Hematopoietic multipotent progenitor cell treated with erythropoietin and hydrocortisone succinate and interleukin-3 and kit ligand, for 4 days (in vitro differentiated cells): ENCODE data around the gene ZBTB24.

ENCODE experiments used
- DNase-seq: peaks from one replicate; pipeline ENCODE4 v3.0.0-alpha.2; 2015

The ZBTB24 gene

DNA sequence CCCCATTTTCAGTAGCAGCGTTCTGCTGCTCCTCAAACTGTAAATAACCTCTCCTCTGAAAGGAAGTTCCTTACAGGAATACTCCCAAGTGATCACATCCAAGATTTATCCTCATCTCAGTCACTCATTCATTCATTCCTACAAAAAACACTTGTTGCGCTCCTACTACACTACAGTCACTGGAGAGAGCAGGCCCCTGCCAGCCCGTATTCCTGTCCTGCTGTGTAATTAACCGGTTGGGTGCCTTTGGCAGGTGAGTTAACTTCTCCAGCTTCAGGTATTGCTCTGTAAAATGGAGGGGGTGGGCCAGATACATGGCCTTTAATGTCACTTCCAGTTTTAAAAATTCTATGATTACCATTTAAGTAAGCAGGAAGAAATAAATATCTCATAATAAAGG lies 15.0 kb upstream of the ZBTB24 start:
- DNase-seq = no peak

DNA sequence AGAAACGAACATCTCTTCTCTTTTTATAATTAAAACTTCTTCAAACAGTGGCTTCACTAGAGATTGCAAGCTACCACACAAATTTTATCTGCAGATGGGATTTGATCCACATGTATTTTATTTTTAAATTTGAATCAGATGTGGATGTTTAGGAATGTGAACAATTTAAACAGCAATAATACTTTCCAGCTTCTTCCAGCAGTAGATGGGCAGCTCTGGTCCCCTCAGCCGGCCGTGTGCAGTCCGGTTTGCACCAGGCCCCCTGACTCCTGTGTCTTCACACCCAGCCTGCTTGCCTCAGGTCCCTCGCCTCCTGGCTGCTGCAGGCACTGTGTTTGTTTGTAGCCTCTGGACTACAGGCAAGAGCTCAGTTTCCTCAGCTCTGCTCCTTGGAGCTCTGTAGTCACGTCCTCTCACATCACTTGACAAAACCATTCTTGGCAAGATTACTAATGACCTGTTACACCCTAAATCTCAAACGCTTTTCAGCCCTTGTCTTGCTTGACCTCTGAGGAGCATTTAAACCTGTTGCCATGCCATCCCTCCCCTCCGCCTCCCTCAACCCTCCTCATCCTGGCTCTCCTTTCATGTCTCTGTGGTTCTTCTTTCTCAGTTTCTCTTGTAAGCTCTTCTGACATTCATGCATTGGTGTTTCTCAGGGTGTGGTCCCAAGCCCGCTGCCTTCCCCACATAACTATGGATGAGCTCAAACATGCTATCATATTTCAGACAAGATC lies 13.2 kb upstream of the ZBTB24 start:
- no peak for DNase-seq

DNA sequence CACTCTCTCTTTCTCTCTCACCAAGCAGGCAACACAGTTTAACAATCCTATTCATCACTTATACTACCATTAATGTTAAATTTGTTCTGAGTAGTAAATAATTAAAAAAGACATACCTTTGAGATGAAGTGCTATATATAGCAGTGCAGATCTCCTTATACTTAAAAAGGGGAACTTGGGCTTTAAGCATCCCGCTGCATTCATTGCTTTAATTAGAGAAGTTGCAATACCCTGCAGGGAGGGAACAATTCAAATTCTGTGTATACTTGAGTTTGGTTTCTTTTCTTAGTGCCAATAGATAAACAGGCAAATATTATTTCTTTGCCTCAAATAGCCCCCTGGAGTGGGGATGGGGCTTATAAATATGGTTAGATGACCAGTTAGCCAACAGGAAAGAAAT lies 10.8 kb upstream of the ZBTB24 start:
- peak; percentile 79 for DNase-seq

DNA sequence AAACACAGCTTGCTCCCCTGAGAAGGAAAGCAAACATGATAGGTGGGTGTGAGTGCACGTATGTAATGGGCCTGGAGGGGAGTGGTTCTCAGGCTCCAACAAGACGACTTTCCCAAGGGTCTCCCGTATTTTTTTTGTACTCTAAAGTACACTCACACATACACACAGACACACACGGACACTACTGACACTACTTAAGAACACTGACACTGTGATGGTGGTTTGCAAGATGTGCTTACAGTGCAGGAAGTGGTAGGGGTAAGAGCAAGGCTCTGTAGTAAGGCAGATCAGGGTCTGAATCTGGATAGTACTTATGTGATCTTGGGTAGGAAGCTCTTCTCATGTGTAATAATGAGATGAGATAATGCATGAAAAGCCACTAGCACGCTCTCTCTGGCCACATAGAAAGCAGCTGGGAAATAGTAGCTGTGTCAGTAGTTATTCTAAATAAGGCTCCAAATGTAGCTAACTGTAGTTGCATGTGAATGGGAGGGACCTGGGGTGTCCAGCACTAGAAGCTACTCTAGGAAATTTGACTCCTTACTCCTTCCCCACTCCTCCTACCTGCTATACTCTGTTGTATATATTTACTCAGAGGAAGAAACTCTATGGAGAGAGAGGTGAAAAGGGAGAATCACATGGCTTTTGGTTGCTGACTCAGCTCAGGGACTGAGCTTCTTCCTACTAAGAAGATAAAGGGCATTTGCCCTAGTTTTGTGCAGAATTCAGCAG lies 8.4 kb upstream of the ZBTB24 start:
- peak; percentile 82 for DNase-seq

DNA sequence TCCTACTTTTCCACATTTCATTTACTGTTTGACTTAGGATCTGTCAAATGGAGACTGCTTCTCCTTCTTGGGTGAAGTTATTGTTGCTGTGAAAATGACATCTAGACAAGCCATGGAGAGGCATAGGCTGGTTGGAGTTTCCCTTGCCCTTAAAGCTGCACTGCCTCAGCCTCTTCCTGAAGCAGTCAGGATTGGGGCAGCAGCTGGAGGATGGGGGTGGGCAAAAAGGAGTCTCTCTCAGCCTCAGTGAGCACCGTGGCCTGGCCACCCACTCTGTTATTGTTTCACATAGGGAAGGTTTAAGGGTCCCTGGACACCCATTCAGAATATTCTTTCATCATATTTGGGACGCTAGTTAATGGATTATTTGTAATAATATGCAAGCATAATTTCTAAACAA lies 7.7 kb upstream of the ZBTB24 start:
- no peak for DNase-seq

DNA sequence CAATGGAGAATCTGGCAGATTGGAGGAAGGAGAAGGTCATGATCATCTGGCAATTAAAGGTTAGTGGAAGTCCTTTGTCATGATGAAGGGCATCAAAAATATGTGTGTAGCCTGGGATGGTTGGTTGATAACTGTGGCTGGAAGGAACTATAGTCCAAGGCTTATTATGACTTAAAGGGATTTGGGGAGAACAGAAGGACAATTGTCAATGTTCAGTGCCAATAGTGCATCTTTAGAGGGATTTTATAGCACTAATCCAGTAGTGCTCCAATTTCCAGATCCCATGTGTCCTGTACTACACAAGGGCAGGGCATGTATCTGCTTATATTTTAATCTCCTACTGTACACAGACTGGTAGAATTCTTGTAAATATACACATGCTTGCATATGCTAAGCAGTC lies 5.0 kb upstream of the ZBTB24 start:
- DNase-seq = no peak

DNA sequence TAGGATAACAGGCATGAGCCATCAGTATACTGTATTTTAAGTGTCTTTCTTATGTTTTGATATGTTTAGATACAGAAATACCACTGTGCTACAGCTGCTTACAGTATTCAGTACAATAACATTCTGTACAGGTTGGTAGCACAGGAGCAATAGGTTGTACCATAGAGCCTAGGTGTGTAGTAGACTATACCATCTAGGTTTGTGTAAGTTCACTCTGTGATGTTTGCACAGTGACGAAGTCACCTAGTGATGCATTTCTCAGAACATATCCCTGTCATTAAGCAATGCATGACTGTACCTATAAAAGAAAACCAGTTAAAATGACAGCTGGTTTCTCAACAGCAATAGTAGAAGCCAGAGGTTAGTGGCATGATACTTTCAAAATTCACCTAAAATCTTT lies 3.0 kb upstream of the ZBTB24 start:
- no peak for DNase-seq

DNA sequence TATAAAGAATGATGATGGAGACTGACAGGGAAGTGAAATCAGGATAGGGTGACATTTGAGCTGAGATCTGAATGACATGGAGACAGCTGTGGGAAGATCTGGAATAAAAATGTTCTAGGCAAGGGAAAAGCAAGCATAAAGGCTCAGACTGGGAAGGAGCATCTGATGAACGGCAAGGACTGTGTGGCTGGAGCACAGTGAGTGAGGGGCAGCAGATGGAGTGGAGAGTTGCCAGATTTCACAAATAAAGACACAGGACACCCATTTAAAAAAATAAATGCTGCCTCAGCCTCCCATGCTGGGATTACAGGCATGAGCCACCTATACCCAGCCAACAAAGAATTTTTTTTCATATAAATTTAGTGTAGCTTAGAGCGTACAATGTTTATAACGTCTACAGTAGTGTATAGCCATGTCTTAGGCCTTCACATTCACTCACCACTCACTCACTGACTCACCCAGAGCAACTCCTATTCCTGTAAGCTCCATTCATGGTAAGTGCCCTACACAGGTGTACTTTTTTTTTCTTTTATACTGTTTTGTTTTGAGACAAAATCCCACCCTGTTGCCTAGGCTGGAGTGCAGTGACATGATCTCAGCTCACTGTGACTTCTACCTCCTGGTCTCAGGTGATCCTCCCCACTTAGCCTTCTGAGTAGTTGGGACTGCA lies 2.4 kb upstream of the ZBTB24 start:
- no peak for DNase-seq

DNA sequence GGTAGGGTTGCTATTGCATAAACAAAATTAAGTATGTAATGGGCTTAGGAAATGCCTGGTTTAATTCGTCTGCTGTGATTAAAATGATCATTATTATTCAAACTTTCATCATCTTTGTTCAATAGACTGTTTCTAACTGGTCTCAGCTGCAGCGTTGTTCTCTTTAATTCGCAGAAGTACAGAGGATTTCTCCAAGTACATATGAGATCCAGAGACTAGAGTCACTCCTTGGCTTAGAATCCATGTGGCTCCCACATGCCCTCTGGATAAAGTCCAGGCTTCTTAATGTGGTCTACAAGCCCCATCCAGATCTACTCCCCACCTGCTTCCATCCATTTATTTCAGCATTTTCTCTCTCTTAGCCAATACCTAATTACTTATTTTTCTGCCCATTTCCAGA lies 1.1 kb upstream of the ZBTB24 start:
- DNase-seq = no peak

DNA sequence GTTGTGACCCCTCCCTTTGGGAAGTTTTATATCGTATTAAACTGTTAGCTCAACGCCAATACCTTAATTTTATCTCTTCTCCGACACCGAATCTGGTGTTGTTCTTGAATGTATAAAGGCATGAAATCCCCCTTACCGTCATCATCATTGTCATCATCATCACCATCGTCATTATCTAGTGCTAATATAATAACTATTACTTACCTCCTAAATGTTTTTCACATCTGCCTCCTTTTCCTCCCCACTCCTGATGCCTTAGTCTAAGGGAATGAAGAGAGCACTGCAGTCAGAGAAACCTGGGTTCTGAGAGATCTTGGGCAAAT lies 677 bp upstream of the ZBTB24 start:
- DNase-seq = no peak

DNA sequence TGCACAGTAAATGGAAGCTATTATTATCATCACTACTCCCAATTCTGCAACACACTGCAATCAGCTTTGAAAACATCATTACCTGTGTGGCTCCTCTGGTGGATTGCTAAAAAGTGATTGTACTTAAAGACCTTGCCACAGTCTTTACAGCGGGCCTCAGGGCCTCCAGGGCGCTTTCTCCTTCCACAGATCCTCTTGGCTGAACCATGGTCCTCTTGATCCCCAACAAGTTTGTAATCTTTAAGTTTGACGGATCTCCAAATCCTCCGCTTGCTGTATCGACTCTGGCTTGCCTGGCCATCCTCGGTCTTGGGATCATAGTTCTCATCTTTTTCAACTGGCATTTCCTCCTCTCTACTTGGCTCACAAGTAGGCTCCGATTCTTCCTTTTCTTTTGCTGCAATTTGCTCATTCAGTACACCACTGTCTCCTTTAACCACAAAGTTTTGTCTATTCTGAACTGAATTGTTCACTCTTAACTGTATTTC lies 2.0 kb downstream of the ZBTB24 start:
- DNase-seq = no peak

DNA sequence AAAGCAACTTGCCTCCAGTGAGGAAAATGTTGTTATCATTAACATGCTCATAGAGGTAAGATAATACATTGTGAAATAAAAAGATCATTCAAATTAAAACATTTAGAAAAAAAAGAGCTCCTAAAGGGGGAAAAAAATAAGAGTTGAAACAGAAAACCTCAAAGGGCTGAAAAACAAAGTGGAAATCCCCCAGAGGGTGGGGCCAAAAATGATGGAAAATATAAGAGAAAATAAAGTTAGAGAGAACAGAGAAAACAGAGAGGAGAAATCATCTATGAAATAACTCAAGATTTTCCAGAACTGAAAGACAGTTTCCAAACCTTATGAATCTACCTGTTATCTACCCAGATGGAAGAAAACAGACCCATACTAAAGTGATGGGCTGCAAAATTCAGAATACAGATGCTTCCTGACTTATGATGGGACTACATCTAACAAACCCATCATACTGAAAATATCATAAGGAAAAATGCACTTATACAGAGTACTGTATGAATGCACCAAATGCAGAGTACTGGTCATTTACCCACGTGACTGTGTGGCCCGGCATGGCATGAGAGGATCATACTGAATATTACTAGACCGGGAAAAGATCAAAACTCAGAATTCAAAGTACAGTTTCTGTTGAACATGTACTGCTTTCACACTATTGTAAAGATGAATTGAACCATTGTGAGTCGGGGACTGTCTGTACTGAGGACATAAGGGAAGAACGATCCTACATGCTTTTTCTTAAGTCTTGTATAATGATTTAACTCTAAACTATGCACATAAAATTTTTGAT lies 4.0 kb downstream of the ZBTB24 start:
- DNase-seq = no peak

DNA sequence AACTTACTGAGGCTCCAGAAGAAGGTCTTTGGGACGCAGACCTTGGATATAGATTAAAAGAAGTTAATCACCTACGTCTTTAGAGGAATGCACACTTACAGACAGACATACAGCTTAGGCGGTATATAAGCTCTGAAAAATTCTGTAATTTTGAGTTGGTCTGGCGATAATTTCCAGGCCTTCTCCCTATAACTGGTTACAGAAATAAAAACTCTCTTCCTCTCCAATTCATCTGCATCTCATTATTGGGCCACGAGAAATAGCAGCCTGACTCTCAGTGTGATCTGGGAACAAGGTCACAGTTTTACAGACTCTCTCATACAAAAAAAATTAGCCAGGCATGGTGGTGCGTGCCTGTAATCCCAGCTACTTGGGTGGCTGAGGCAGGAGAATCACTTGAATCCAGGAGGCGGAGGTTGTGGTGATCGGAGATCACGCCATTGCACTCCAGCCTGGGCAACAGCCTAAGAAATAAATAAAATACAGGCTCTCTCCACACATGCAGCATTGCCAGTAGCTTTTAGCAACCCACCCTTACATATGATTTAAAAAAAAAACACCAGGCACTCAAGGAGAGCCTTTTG lies 4.7 kb downstream of the ZBTB24 start:
- no peak for DNase-seq

DNA sequence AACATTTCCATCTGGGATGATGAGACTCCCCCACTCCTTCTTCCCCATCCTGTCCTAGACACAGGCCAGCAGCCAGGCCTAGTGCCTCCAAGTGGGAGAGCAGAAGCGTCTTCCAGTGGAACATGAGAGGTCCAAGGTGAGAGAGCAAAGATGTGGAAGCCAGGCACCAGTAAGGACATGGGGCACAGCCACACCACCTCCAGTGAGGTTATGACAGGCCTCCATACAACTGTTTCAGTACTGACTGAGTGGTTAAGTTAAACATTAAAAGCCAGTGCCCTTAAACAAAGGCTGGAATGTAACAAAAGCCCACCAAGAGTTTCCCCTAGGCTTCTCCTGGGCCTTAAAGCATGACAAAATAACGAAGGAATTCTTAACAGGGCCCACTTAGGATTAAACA lies 5.3 kb downstream of the ZBTB24 start:
- no peak for DNase-seq

DNA sequence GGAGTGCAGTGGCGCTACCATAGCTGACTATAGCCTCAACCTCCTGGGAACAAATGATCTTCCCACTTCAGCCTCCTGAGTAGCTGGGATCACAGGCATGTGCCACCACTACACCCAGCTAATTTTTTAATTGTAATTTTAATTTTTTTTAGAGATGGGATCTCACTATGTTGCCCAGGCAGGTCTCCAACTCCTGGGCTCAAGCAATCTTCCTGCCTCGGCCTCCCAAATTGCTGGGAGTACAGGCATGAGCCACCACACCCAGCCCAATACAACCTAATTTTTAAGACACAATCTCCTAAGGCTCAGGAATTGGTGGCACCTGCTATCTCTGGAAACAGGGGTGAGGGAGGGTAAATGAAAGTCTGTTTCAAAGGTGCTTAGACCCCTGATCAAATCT lies 5.8 kb downstream of the ZBTB24 start:
- DNase-seq = no peak

DNA sequence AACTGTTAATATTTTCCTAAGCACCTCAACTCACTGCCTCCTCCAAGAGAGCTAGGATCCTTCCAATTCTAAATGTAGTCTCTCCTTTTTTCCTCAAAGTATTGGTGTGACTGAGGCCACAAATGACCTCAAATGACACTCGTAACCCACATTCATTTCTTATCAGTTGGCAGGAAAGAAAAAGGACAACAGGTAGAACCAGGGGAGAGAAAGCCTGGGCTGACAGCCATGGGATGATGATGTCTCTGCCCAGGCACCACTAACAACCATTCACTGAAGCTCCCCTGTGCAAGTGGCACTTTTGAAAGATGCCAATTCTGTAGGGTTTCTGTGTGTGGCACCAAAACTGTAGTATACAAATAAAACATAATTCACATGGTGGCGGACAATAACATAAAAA lies 7.4 kb downstream of the ZBTB24 start:
- DNase-seq = no peak

DNA sequence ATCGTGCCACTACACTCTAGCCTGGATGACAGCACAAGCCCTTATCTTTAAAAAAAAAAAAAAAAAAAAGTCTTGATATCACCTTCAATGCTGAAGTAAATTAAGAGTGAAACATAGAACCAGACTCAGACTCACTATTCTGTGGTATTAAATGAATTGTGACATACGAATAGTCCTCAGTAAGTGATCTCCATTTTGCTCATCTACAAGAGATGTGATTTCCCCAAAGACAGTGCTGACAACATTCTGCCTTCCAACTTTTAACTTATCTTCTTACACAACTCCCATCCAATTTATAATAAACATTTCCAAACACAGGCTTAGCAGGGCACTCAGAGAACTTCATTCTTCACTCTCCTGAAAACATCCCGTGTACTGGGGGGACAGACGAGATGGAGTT lies 8.0 kb downstream of the ZBTB24 start:
- DNase-seq = no peak

DNA sequence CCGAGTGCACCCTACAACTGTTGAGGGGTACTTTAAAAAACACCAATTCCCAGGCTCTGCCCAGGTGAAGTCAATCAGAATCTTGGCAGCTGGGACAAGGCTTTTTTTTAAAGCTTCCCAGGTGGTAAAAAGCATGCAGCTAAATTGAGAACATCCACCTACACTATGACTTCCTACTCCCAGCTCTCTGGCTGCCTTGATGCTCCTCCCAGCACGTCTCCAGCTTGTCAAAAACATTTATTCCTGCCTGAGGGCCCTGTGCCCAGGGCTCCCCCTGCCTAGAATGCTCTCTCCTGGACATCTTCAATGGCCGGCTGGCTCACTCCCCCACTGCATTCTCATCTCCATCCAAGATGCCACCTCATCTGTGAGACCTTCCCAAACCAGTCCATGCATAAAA lies 9.9 kb downstream of the ZBTB24 start:
- no peak for DNase-seq

DNA sequence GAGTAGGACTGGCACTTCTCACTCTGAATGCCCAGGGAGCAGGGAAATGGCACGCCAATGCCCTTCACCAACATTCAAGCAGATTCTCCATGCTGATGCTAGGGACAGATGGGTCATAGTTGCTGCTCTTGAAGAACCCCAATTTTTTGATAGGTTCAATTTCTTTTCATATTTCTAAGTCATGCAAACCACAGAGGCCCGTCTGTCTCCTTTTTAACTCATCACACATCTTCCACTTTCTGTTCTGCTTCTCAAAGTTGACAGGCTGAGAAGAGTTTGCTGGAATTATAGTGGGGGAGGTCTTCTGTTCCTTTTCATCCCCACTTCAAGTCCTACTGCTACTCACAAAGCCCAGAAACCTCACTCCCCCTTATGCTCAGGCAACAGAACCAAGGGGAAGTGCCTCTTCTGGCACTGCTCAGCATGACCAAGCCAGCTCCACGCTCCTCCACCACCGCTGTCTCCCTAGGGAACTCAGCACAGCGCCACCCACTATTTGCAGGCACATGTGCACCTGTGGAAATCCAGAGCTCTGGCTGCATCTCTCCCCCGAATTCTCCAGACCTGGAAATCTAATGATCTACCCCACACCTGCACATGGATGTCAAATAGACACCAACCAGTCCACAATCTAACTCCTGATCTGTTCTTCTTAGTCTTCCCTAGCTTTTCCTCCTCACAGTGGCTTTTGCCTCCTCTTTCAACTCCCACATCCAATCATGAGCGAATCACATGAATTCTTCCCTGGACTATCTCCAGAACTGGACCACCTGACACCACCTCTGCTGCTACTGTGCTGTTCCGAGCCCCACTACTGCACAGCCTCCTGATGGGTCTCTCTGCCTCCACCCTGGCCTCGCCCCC lies 10.7 kb downstream of the ZBTB24 start:
- no peak for DNase-seq

DNA sequence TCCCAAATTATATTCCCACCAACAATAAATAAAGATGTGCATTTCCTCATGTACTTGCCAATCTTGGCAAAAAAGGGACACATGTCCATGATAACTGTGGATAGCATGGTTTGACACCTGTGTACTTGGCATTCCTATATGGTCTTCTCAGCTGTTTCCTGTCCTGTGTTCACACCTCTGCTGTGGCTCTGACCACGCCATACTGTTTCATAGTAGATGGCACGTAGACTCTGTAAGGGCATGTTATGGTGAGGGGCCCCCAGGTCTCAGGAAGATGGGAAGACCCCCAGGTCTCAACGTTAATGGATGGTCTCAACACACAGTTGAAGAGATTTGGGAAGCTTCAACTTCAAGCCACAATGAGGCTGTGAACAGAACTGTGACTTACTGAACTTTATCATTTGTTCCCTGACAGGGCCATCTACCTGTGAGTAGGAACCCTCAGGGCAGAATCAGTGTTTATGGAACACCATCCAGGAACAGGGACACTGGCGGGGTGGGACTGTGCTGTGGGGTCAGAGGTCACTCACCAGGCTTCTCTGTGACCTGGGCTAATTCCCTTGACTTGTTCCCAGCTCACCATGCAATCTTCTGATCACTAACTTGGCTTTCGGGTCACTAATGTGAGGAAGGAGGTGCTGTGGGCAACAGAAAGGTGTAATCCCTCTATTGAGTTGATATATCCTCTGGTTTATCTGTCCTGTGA lies 11.8 kb downstream of the ZBTB24 start:
- DNase-seq = no peak

DNA sequence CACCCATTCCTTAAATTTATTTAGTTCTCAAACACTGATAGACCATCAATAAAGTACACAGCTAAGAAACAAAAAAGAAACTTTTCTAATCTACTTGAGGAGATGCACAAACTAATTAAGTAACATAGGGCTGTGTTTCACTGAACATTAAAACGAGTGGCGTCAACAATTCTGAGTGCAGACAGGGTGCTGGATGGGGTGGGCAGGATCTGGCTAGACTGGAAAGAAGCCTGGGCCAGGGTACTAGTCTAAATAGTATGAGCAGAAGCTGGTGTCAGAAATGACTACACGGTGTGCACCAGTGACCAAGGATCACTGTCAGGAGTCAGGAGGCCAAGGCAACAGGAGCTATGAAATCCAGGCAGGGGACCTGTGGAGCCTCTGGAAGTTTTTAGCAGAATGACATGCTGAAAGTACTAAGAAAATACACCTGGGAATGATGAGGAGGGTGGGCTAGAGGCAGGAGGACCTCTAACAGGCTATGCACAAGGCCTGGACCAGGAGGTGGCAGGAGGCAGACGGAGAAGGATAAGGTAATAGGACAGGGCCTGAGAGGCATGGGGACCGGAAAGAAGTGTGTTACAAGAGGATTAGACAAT lies 13.3 kb downstream of the ZBTB24 start:
- DNase-seq = no peak
